Astrocyte of the spinal cord (primary cell): ENCODE data around the gene MYO3B.
"Not testable (repeated sequence)": the region's sequence is repeated elsewhere in the genome, so short reads cannot be mapped to it uniquely, and the experiment has no call there.

ENCODE experiments used
- DNase-seq: peaks from one replicate; pipeline ENCODE4 v3.0.0; 2011; ENCODE audit warnings: low read depth, low spot score
- H3K4me3 ChIP-seq: 2 replicates; pipeline ENCODE4 v1.5.1; 2011; ENCODE audit warnings: low read depth, mild to moderate bottlenecking, low read length, moderate library complexity
- in situ Hi-C: cut with HindIII; loops from 2 replicates; pipeline ENCODE4 v1.10.0; 2017; ENCODE audit warnings: low sequenced_read_pairs
- TF ChIP-seq, protein P1 (sequence below): IDR thresholded peaks from 2 replicates; pipeline ENCODE4 v1.5.1; 2012; ENCODE audit warnings: low read depth, mild to moderate bottlenecking, low read length, inconsistent platforms

The MYO3B gene

DNA sequence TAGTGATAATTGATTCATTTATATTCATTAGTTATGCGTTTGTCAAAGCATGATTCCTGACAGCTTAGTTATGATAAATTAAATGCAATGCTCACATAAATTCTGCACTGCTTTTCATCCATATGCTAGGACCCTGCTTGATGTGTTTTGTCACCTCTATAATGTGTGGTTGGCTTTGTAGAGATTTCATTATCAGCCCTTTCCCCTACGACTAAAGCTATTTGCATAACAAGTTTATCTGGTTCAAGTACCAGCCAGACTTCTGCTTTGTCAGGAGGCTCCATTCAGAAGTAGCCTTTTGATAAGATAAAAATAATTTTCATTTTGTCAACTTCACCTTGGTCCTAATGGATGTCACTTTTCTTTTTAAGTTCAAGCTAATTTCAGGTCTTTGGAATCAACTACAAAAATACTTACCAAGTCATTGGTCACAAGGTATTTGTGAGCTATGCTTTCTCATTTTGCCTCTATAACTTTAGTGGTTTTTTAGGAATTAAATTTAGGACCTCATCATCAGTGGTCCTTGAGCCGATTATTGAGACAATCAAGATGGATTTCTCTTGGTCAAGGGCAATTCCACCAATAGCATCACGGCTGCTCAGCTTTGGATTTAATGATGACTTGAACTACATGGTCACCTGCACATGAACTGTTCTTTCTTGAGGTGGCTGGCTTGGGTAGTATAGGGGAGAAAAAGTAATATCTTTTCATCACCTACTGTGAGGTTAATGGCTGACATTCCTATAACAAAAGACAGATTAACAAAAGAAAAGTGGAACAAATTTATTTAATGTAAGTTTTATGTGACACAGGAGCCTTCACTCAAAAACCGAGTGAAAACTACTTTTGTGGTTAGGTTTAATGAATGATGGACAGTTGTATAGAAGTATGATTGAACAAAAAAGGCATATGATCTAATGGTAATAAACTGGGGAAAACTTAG is 162.1 kb downstream of the MYO3B start:
- H3K4me3 ChIP-seq = no peak overlapping the region
- no peak for DNase-seq
- in situ Hi-C loops = no loop called here
- TF ChIP-seq, protein P1, sequence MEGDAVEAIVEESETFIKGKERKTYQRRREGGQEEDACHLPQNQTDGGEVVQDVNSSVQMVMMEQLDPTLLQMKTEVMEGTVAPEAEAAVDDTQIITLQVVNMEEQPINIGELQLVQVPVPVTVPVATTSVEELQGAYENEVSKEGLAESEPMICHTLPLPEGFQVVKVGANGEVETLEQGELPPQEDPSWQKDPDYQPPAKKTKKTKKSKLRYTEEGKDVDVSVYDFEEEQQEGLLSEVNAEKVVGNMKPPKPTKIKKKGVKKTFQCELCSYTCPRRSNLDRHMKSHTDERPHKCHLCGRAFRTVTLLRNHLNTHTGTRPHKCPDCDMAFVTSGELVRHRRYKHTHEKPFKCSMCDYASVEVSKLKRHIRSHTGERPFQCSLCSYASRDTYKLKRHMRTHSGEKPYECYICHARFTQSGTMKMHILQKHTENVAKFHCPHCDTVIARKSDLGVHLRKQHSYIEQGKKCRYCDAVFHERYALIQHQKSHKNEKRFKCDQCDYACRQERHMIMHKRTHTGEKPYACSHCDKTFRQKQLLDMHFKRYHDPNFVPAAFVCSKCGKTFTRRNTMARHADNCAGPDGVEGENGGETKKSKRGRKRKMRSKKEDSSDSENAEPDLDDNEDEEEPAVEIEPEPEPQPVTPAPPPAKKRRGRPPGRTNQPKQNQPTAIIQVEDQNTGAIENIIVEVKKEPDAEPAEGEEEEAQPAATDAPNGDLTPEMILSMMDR = no peak

DNA sequence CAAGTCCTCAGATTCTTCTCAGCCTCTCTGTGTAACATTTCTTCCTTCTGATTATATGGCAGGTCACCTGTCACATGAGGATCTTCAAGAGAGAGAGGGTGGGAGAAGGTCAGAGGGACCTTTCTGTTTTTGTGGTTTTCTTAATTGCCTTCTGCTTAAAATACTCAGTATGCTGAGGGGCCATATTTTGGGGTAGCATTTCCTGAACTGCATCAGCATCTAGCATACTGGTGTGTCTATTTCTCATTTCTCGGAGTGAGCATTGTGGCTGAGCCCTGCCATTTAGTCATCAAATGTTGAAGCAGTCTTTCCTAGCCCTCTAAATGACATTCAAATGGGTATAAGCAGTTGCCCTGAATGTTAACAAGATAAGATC is 162.7 kb downstream of the MYO3B start:
- TF ChIP-seq, protein P1 = no peak
- H3K4me3 ChIP-seq = no peak overlapping the region
- no peak for DNase-seq
- in situ Hi-C loops = no loop called here

- no peak overlapping the region for H3K4me3 ChIP-seq
- in situ Hi-C loops = no loop called here
- no peak for DNase-seq
- TF ChIP-seq, protein P1 = no peak
These were observed 164.0 kb downstream of the MYO3B start for GRCh38 chr2:170341684-170342623.

DNA sequence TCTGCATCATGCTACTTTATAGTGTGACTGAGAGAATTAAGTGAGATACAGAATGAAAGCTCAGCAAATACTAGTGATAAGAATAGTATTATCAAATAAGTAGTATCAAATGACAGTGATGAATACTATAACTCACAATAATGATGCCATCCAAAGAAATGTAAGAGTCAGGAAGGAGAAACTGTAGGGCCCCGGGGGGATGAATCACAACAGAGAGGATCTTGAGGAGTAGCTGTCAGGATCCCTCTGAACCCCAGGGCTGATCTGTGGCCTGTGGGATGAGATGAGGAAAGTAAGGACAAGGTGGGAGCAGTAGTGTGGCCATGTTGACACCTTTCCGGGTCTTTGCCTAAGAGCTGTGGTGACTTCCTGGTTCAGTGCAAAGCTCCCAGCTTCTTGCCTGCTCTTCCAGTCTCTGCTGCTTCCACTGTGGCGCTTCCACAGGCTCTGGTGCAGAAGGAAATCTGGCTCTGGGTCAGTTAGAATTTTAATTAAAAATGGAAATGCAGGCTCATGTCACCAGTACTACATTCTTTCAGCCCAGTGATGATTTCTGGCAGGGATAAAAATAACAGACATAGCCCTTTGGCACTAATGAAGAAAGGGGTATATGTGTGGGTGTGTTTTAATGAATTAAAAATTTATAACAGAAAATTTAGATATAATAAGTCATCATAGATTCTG is 166.9 kb downstream of the MYO3B start:
- no peak for DNase-seq
- H3K4me3 ChIP-seq = no peak overlapping the region
- in situ Hi-C loops = no loop called here
- TF ChIP-seq, protein P1 = no peak

DNA sequence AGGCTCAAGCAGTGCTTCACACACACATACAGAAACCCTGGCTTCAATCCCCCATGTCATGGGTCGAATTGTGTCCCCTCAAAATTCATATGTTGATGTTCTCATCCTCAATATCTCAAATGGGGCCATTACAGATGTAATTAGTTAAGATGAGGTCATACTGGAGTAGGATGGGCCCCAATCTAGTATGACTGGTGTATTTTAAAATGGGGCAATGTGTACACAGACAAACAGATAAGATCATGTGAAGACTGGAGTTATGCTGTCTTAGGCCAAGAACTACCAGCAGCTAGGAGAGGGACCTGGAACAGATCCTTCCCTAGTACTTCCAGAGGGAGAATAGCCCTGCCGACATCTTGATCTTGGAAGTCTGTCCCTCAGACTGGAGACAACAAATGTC is 167.7 kb downstream of the MYO3B start:
- TF ChIP-seq, protein P1 = no peak
- DNase-seq = no peak
- in situ Hi-C loops = no loop called here

GRCh38 chr2:170349269-170349668 is 171.3 kb downstream of the MYO3B start:
- DNase-seq, H3K4me3 ChIP-seq, in situ Hi-C loops: not testable (repeated sequence)

More for the DNA sequence above, 167.7 kb downstream of the MYO3B start:
- no peak overlapping the region for H3K4me3 ChIP-seq
